GM19452 (cell line): ENCODE measurements around the gene MRPS10.
"Not testable (repeated sequence)": the region's sequence is repeated elsewhere in the genome, so short reads cannot be mapped to it uniquely, and the experiment has no call there.

Experiments
- ATAC-seq: cut with Tn5 transposase; IDR thresholded peaks from one replicate; pipeline ENCODE4 v1.9.1; 2021; ENCODE audit not compliant: unreplicated experiment

MRPS10 gene

GRCh38 chr6:42239736-42240375 lies 22.2 kb upstream of the MRPS10 start:
- no peak for ATAC-seq

- no peak for ATAC-seq
Measured at GRCh38 chr6:42239333-42239732, 21.7 kb upstream of the MRPS10 start.

GRCh38 chr6:42237857-42238256 lies 20.2 kb upstream of the MRPS10 start:
- no peak for ATAC-seq

- no peak for ATAC-seq
Measured at GRCh38 chr6:42236682-42237473, 19.2 kb upstream of the MRPS10 start.

GRCh38 chr6:42236030-42236429 lies 18.4 kb upstream of the MRPS10 start:
- ATAC-seq, result no peak

GRCh38 chr6:42232035-42232434 lies 14.4 kb upstream of the MRPS10 start:
- no peak for ATAC-seq

- ATAC-seq, result no peak
Measured at GRCh38 chr6:42230345-42231321, 13.0 kb upstream of the MRPS10 start.

GRCh38 chr6:42229506-42230119 lies 12.0 kb upstream of the MRPS10 start:
- no peak for ATAC-seq

- no peak for ATAC-seq
Measured at GRCh38 chr6:42228305-42228704, 10.6 kb upstream of the MRPS10 start.

- no peak for ATAC-seq
Measured at GRCh38 chr6:42227173-42227850, 9.7 kb upstream of the MRPS10 start.

GRCh38 chr6:42226645-42227143 lies 9.0 kb upstream of the MRPS10 start:
- no peak for ATAC-seq

- ATAC-seq, result no peak
Measured at GRCh38 chr6:42226161-42226611, 8.5 kb upstream of the MRPS10 start.

- ATAC-seq, result no peak
Measured at GRCh38 chr6:42225419-42225818, 7.8 kb upstream of the MRPS10 start.

GRCh38 chr6:42225029-42225339 lies 7.3 kb upstream of the MRPS10 start:
- no peak for ATAC-seq

- peak; percentile 88 for ATAC-seq
Measured at GRCh38 chr6:42224222-42225028, 6.8 kb upstream of the MRPS10 start.

GRCh38 chr6:42222448-42222847 lies 4.8 kb upstream of the MRPS10 start:
- no peak for ATAC-seq

- no peak for ATAC-seq
Measured at GRCh38 chr6:42221546-42221945, 3.9 kb upstream of the MRPS10 start.

GRCh38 chr6:42220807-42221206 lies 3.1 kb upstream of the MRPS10 start:
- ATAC-seq, result no peak

GRCh38 chr6:42217157-42217518 lies 523 bp downstream of the MRPS10 start:
- ATAC-seq, result no peak

GRCh38 chr6:42216495-42216894 lies 1.2 kb downstream of the MRPS10 start:
- not testable (repeated sequence) for ATAC-seq
